Gastrocnemius medialis (tissue), 4 donors: Measurements from ENCODE around the gene CEACAM3. TPM values are rescaled to one million over a fixed set of nuclear protein-coding genes. Genes with fewer than 3 reads are reported as not detected.

Source experiments
- ATAC-seq, 2 donors: fragments of 150-250 bp; one replicate each; pipeline ENCODE4 v1.9.1; 2016
- DNase-seq, 2 donors: peaks; one replicate each; pipeline ENCODE4 v3.0.0-alpha.2; 2019
- H3K27ac ChIP-seq, 4 donors: fragments of 200-600 bp; sonication (generic); 1 replicate in 1 of 4; 2 replicates in 3 of 4; pipeline ENCODE4 v1.5.1; 2016 to 2018; ENCODE audit warnings: mild to moderate bottlenecking in 2 of 4, moderate library complexity in 1 of 4
- H3K27me3 ChIP-seq, 3 donors: fragments of 200-600 bp; sonication (generic) in 2 of 3; 1 replicate in 1 of 3; 2 replicates in 2 of 3; pipeline versions ENCODE4 v1.5.1 to v1.6.0; 2016 to 2019; ENCODE audit warnings: mild to moderate bottlenecking in 1 of 3, moderate library complexity in 1 of 3
- H3K36me3 ChIP-seq, 2 donors: fragments of 200-600 bp; sonication (generic) in 1 of 2; one replicate each; pipeline ENCODE4 v1.5.1; 2017 to 2018
- H3K4me1 ChIP-seq, 2 donors: fragments of 200-600 bp; sonication (generic) in 1 of 2; one replicate each; pipeline ENCODE4 v1.5.1; 2016 to 2017; ENCODE audit warnings: mild to moderate bottlenecking in 2 of 2
- H3K4me3 ChIP-seq, 4 donors: fragments of 200-600 bp; sonication (generic) in 3 of 4; 1 replicate in 1 of 4; 2 replicates in 3 of 4; pipeline ENCODE4 v1.5.1; 2016 to 2019; ENCODE audit warnings: mild to moderate bottlenecking in 2 of 4
- H3K9me3 ChIP-seq, 3 donors: fragments of 200-600 bp; sonication (generic) in 2 of 3; 1 replicate in 1 of 3; 2 replicates in 2 of 3; pipeline ENCODE4 v1.5.1; 2016 to 2019
- CTCF ChIP-seq, 5 experiments: fragments of 450-650 bp in 3 of 5; fragments of 200-600 bp in 2 of 5; sonication (generic) in 2 of 5; IDR thresholded peaks in 4 of 5; conservative IDR thresholded peaks in 1 of 5; 1 replicate in 4 of 5; 2 replicates in 1 of 5; pipeline ENCODE4 v1.5.1; 2016 to 2019; ENCODE audit warnings: antibody characterized with exemption in 5 of 5, mild to moderate bottlenecking in 3 of 5, moderate library complexity in 3 of 5
- POLR2A ChIP-seq, 2 donors: fragments of 450-650 bp; IDR thresholded peaks; one replicate each; pipeline ENCODE4 v1.6.1; 2017; ENCODE audit warnings: antibody characterized with exemption in 2 of 2, mild to moderate bottlenecking in 2 of 2, moderate library complexity in 2 of 2
- in situ Hi-C, 4 donors: fragments of 200-750 bp; cut with MboI; loops; one replicate each; pipeline versions ENCODE4 v1.15.0 to v1.8.0; 2017; ENCODE audit warnings: low sequenced_read_pairs in 4 of 4
- intact Hi-C: fragments of 100-400 bp; cut with DNase I; formaldehyde crosslinking; loops from one replicate; pipeline ENCODE4 v1.15.1; 2023; ENCODE audit warnings: low total_unique reads
- total RNA-seq, 4 donors: library from RNA; depleted of rRNA; stranded (reverse); fragments of >200 nt; gene quantifications; one replicate each; pipeline versions ENCODE4 v1.1.0 to v1.2.3, GENCODE V29; 2016

CEACAM3 gene
- total RNA-seq, 4 donors from 2014 or later, result not detected

DNA sequence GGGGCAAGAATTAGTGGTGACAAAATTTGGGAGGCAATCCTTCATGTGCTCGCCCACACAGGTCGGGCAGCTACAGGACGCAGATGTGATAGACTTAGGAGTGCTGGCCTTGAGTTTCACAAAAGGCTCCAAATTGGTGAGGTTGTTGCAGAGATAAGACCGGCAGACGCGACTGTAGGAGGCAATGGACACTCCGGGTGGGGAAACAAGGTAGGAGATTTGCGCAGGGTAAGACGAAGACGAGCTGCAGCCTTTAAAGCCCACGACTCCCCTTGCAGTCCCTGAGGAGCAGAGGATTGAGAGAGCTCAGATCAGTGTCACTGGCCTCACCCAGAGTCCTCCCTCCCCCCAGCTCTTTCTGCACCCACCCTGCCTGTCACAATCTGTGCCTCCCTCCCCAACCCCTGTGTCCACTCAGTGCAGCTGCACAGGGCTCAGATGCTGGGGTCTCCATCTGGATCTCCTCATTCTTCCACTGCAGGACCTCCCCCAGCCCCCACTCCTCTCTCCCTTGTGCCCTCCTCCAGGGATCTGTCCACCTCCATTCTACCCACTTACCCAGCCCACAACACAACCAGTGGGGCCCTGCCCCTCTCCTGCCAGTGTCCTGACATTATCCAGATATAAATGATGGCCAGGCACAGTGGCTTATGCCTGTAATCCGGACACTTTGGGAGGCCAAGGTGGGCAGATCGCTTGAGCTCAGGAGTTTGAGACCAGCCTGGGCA, 41.8 kb downstream of the CEACAM3 start:
- in situ Hi-C loops (no loop called here), intact Hi-C loops (no loop called here)
- peaks cover 0 to 17% (median 11%) of the 10 kb centered on the region in 3 donors for H3K27me3 ChIP-seq
- H3K9me3 ChIP-seq, result no peaks in the 10 kb centered on the region
- ATAC-seq (no peak), DNase-seq (no peak)
- no peaks in the 10 kb centered on the region for H3K4me1 ChIP-seq
- TF ChIP-seq POLR2A (IDR thresholded peaks at IDR 0.05), result no peak
- no peak for TF ChIP-seq CTCF (IDR thresholded peaks at IDR 0.05 in 4 of 5, conservative IDR thresholded peaks at IDR 0.05 in 1 of 5)
- H3K4me3 ChIP-seq, result no peak overlapping the region
- no peaks in the 10 kb centered on the region for H3K36me3 ChIP-seq
- H3K27ac ChIP-seq, result no peak overlapping the region

DNA sequence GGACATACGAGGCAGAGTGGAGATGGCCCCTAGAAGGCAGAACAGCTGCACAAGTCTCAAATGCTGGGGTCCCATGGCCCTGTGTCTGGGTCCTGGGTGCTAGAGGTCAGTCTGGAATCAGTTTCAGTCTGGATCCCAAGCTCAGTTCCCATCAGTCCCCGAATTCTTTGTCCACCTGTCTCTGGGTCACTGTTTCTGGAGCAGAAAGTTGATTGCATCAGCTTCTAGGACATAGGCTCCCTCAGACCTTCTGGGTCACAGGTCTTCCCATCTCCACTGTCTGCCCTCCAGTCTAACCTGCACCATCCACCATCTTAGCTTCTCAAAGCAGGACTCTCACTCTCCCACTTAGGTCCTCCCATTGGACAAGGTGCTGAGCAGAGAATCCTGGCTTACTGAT, 42.8 kb downstream of the CEACAM3 start:
- H3K4me3 ChIP-seq, result no peak overlapping the region
- no peak for DNase-seq
- in situ Hi-C loops, result no loop called here
- intact Hi-C loops, result no loop called here
- TF ChIP-seq CTCF (IDR thresholded peaks at IDR 0.05 in 4 of 5, conservative IDR thresholded peaks at IDR 0.05 in 1 of 5), result no peak
- TF ChIP-seq POLR2A (IDR thresholded peaks at IDR 0.05), result no peak
- no peaks in the 10 kb centered on the region for H3K4me1 ChIP-seq
- no peaks in the 10 kb centered on the region for H3K9me3 ChIP-seq
- peaks cover 0 to 17% (median 11%) of the 10 kb centered on the region in 3 donors for H3K27me3 ChIP-seq
- no peaks in the 10 kb centered on the region for H3K36me3 ChIP-seq
- no peak for ATAC-seq
- no peak overlapping the region for H3K27ac ChIP-seq

DNA sequence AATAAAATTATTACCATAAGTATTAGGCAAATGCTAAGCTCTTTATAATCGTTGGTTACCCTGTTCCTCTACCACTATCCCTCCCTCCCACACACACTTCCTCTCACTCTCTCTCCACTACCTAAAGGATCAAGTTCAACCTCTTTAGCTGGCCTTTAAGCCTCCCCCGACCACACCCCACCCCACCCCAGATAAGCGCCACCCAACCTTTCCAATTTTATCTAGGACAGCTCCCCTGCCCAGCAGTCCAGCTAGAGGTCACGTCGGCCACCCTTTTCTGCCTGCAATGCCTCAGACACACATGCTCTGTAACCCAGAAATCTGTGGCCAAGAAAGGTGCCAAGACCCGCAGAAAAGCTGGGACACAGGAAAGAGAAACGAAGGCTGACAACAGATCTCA, 47.0 kb downstream of the CEACAM3 start:
- in situ Hi-C loops, result no loop called here
- no peak for DNase-seq

GRCh38 chr19:41844601-41845000, 48.2 kb downstream of the CEACAM3 start, which contains the start of gene LYPD4:
TSS of gene LYPD4 (minus strand) at chr19:41844683. CDS start at chr19:41839285, 5,398 bp downstream.
- H3K4me3 ChIP-seq, result no peak within 1 kb of the TSS
- TF ChIP-seq CTCF (IDR thresholded peaks at IDR 0.05 in 4 of 5, conservative IDR thresholded peaks at IDR 0.05 in 1 of 5) (no peak), POLR2A (IDR thresholded peaks at IDR 0.05) (no peak)
- in situ Hi-C loops, result no loop called here
- no peaks in the 10 kb centered on the region for H3K36me3 ChIP-seq
- H3K27ac ChIP-seq, result no peak within 1 kb of the TSS
- intact Hi-C loops, result no loop called here
- DNase-seq (no peak), ATAC-seq (no peak)
- no peaks in the 10 kb centered on the region for H3K4me1 ChIP-seq
- no peaks in the 10 kb centered on the region for H3K9me3 ChIP-seq
- peaks cover 0 to 6% (median 0%) of the 10 kb centered on the region in 3 donors for H3K27me3 ChIP-seq

More for the DNA sequence above, 47.0 kb downstream of the CEACAM3 start:
- no peak overlapping the region for H3K4me3 ChIP-seq
- no peaks in the 10 kb centered on the region for H3K4me1 ChIP-seq
- no peak overlapping the region for H3K27ac ChIP-seq
- no peaks in the 10 kb centered on the region for H3K9me3 ChIP-seq
- H3K36me3 ChIP-seq, result no peaks in the 10 kb centered on the region
- intact Hi-C loops, result no loop called here
- TF ChIP-seq CTCF (IDR thresholded peaks at IDR 0.05 in 4 of 5, conservative IDR thresholded peaks at IDR 0.05 in 1 of 5), result no peak
- TF ChIP-seq POLR2A (IDR thresholded peaks at IDR 0.05), result no peak
- peaks cover 0 to 8% (median 6%) of the 10 kb centered on the region in 3 donors for H3K27me3 ChIP-seq
- ATAC-seq, result no peak

GRCh38 chr19:41845001-41845050, 48.4 kb downstream of the CEACAM3 start, which contains the start of gene DMRTC2:
TSS of gene DMRTC2 (plus strand) at chr19:41845042. CDS start at chr19:41847429, 2,387 bp downstream.
- no peaks in the 10 kb centered on the region for H3K4me1 ChIP-seq
- in situ Hi-C loops, result no loop called here
- intact Hi-C loops, result no loop called here
- no peak for TF ChIP-seq POLR2A (IDR thresholded peaks at IDR 0.05)
- TF ChIP-seq CTCF (IDR thresholded peaks at IDR 0.05 in 4 of 5, conservative IDR thresholded peaks at IDR 0.05 in 1 of 5), result no peak
- no peaks in the 10 kb centered on the region for H3K36me3 ChIP-seq
- H3K4me3 ChIP-seq, result no peak within 1 kb of the TSS
- H3K27ac ChIP-seq, result no peak within 1 kb of the TSS
- no peak for DNase-seq
- peaks cover 0 to 6% (median 0%) of the 10 kb centered on the region in 3 donors for H3K27me3 ChIP-seq
- no peak for ATAC-seq
- no peaks in the 10 kb centered on the region for H3K9me3 ChIP-seq
